Ishikawa (cell line): ENCODE measurements around the gene CD302.
A peak's percentile ranks its signal among the peaks of the same experiment; 100 is the strongest.

Experiments used
- CEBPB ChIP-seq: IDR thresholded peaks from 2 replicates; pipeline ENCODE4 v1.6.1; 2012
- CREB1 ChIP-seq: IDR thresholded peaks from 2 replicates; pipeline ENCODE4 v1.6.1; 2012; ENCODE audit warnings: low read depth
- EGR1 ChIP-seq: IDR thresholded peaks from 2 replicates; pipeline ENCODE4 v1.6.1; 2012
- EP300 ChIP-seq: IDR thresholded peaks from 2 replicates; pipeline ENCODE4 v1.6.1; 2012; ENCODE audit warnings: borderline replicate concordance
- FOXM1 ChIP-seq: IDR thresholded peaks from 2 replicates; pipeline ENCODE4 v1.6.1; 2012; ENCODE audit warnings: low read depth, borderline replicate concordance
- NFIC ChIP-seq: IDR thresholded peaks from 2 replicates; pipeline ENCODE4 v1.6.1; 2012
- RAD21 ChIP-seq: IDR thresholded peaks from 2 replicates; pipeline ENCODE4 v1.6.1; 2012; ENCODE audit warnings: low read depth
- TAF1 ChIP-seq: IDR thresholded peaks from 2 replicates; pipeline ENCODE4 v1.6.1; 2012; ENCODE audit warnings: low read depth, mild to moderate bottlenecking
- TCF12 ChIP-seq: IDR thresholded peaks from 2 replicates; pipeline ENCODE4 v1.6.1; 2012; ENCODE audit warnings: low read depth
- TEAD4 ChIP-seq: IDR thresholded peaks from 2 replicates; pipeline ENCODE4 v1.6.1; 2012
- YY1 ChIP-seq: IDR thresholded peaks from 2 replicates; pipeline ENCODE4 v1.6.1; 2012; ENCODE audit warnings: low read depth
- ZBTB7A ChIP-seq: IDR thresholded peaks from 2 replicates; pipeline ENCODE4 v1.6.1; 2012; ENCODE audit warnings: low read depth
- TF ChIP-seq, protein P1 (sequence below): IDR thresholded peaks from 2 replicates; pipeline ENCODE4 v1.6.1; 2012; ENCODE audit warnings: low read depth, mild to moderate bottlenecking
- TF ChIP-seq, protein P2 (sequence below): IDR thresholded peaks from 2 replicates; pipeline ENCODE4 v1.6.1; 2012
- TF ChIP-seq, protein P3 (sequence below): IDR thresholded peaks from 2 replicates; pipeline ENCODE4 v1.6.1; 2012

The CD302 gene

DNA sequence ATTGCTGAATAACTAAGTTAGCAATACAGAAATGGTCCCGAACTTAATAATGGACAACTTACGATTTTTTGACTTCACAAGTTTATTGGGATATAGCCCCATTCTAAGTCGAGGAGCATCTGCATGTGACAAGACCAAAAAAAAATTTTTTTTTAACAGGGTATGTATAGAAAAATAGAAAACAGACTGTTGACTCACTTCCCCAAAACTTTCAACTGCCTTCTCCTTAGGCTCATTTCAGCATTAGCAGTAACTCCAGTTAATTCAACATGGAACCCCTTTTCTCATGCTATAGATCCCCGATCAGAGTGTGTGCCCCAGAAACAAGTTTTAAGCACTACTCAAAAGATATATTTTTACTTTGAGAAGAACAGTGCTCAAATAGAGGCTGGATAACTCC, 5.4 kb downstream of the CD302 start:
- TF ChIP-seq TEAD4 (no peak), FOXM1 (no peak), CREB1 (no peak), EP300 (no peak), NFIC (no peak), TCF12 (no peak), EGR1 (no peak), CEBPB (no peak), RAD21 (no peak), TAF1 (no peak), YY1 (no peak), ZBTB7A (no peak)
- TF ChIP-seq, protein P1, sequence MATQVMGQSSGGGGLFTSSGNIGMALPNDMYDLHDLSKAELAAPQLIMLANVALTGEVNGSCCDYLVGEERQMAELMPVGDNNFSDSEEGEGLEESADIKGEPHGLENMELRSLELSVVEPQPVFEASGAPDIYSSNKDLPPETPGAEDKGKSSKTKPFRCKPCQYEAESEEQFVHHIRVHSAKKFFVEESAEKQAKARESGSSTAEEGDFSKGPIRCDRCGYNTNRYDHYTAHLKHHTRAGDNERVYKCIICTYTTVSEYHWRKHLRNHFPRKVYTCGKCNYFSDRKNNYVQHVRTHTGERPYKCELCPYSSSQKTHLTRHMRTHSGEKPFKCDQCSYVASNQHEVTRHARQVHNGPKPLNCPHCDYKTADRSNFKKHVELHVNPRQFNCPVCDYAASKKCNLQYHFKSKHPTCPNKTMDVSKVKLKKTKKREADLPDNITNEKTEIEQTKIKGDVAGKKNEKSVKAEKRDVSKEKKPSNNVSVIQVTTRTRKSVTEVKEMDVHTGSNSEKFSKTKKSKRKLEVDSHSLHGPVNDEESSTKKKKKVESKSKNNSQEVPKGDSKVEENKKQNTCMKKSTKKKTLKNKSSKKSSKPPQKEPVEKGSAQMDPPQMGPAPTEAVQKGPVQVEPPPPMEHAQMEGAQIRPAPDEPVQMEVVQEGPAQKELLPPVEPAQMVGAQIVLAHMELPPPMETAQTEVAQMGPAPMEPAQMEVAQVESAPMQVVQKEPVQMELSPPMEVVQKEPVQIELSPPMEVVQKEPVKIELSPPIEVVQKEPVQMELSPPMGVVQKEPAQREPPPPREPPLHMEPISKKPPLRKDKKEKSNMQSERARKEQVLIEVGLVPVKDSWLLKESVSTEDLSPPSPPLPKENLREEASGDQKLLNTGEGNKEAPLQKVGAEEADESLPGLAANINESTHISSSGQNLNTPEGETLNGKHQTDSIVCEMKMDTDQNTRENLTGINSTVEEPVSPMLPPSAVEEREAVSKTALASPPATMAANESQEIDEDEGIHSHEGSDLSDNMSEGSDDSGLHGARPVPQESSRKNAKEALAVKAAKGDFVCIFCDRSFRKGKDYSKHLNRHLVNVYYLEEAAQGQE, result no peak
- TF ChIP-seq, protein P2, sequence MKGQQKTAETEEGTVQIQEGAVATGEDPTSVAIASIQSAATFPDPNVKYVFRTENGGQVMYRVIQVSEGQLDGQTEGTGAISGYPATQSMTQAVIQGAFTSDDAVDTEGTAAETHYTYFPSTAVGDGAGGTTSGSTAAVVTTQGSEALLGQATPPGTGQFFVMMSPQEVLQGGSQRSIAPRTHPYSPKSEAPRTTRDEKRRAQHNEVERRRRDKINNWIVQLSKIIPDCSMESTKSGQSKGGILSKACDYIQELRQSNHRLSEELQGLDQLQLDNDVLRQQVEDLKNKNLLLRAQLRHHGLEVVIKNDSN, result no peak
- TF ChIP-seq, protein P3, sequence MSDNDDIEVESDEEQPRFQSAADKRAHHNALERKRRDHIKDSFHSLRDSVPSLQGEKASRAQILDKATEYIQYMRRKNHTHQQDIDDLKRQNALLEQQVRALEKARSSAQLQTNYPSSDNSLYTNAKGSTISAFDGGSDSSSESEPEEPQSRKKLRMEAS, result no peak

DNA sequence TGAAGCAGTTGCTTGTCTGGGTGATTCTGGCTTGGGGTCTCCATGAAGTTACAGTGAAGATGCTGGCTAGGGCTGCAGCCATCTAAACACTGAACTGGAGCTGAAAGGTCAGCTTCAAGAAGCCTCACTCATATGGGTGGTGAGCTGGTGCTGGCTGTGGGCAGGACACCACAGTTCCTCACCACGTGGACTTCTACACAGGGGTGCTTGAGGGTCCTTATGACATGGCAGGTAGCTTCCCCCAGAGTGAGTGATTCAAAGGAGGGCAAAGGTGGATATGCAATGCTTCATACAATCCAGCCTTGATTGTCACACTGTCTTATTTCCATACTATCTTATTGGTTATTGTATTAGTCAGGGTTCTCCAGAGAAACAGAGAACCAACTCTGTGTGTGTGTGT, 6.0 kb downstream of the CD302 start:
- TF ChIP-seq TAF1, result no peak
- TF ChIP-seq NFIC, result no peak
- TF ChIP-seq EP300, result no peak
- no peak for TF ChIP-seq RAD21
- TF ChIP-seq YY1, result no peak
- no peak for TF ChIP-seq TCF12
- TF ChIP-seq, protein P3, result no peak
- no peak for TF ChIP-seq EGR1
- no peak for TF ChIP-seq CEBPB
- TF ChIP-seq, protein P1, result no peak
- TF ChIP-seq, protein P2, result no peak
- no peak for TF ChIP-seq TEAD4
- TF ChIP-seq CREB1, result no peak
- no peak for TF ChIP-seq FOXM1

DNA sequence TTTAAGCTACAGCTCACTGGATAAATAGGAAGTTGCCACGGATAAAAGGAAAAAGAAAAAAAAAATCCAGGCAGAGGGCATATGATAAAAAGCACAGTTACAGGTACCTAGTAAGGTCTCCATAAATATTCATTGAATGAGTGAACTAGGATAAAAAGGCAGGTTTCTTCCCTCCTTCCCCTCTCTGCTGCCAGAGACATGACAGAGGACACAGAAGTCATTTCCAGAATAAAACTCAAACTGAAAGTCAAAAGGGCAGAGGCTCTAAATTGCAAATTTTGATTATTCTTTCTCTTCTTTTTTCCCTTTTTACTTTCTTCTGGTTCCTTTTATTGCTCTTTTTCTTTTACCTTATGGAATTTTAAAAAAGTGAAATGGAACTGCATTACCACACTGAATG, 7.7 kb downstream of the CD302 start:
- TF ChIP-seq EGR1, result no peak
- TF ChIP-seq YY1, result no peak
- no peak for TF ChIP-seq NFIC
- no peak for TF ChIP-seq ZBTB7A
- TF ChIP-seq FOXM1, result no peak
- TF ChIP-seq TCF12, result no peak
- no peak for TF ChIP-seq RAD21
- TF ChIP-seq TEAD4, result no peak
- no peak for TF ChIP-seq CEBPB
- TF ChIP-seq, protein P1, result no peak
- TF ChIP-seq, protein P3, result no peak
- TF ChIP-seq, protein P2, result no peak
- TF ChIP-seq TAF1, result no peak
- TF ChIP-seq CREB1, result no peak
- TF ChIP-seq EP300, result no peak

DNA sequence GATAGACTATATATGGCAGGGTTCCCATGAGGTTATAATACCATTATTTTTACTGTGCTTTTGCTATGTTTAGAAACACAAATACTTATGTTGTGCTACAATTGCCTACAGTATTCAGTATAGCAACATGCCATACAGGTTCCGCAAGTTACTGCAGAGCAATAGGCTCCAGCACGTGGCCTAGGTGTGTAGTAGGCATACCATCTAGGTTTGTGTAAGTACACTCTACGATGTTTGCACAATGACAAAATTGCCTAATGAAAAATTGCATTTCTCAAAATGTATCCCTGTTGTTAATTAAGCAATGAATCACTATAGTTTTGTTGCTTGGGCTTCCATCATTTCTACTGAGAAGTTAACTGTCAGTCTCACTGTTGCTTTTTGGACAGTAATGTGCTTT, 9.8 kb downstream of the CD302 start:
- TF ChIP-seq, protein P2, result peak; percentile 63; the same call in 1 of the 2 replicates
- TF ChIP-seq, protein P1, result no peak
- TF ChIP-seq, protein P3, result peak; percentile 89
